ENCODE results near the gene LRP5.

LRP5 gene

DNA sequence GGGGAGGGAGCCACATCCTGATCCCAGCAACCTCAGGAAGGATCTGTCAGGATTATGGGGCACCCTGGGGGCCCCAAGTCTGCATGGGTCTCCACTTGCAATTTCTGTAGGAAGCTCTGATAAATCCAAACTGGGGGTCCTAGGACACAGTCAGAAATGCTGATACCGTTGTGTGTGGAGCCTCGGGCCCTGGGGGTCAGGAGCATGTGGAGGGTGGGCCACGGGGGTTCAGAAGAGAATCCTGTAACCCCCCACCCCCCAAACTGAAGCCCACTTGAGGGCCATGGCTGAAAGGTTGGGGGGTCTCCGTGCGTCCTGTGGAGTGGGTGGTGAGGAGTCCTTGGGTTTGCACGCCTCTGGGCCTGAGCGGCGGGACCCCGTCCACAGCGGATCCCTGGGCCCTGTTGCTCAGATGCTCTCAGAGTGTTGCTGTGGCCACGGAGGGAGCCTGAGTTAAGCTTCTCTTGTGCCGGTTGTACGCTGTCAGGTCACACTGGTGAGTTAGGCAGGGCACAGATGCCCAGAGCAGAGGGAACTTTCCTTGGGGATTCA lies 72.2 kb downstream of the LRP5 start:
- H3K9ac ChIP-seq (ENCODE audit: low read length in 2 of 2): no peak overlapping the region

DNA sequence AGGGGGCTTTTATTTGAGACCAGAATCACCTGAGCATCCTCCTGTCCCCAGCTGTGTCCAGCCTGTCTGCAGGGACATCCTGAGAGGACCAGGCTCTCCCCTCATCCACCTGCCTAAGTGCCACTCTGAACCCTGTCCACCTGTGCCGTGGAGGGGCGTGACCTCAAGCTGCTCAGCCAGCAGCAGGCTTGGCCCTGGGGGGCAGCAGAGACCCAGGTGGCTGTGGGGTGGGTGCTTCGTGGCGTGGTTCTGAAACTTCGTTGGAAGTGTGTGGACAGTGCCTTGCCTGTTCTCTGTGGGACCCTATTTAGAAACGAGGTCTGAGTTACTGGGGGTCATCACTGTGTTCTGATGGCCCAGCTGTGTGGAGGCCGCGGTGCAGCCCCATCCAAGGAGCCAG lies 72.7 kb downstream of the LRP5 start:
- Histone ChIP-seq H3K27ac (ENCODE audit: low read length) (no peak overlapping the region), H3K9me3 (ENCODE audit: control insufficient read depth in 2 of 2, low read length in 2 of 2) (no peaks in the 10 kb centered on the region), H3K4me1 (ENCODE audit: control insufficient read depth, insufficient read depth, low read length) (peaks cover 41% of the 10 kb centered on the region), H3K36me3 (ENCODE audit: control insufficient read depth in 2 of 2, insufficient read depth in 2 of 2, low read length in 2 of 2) (peaks cover 17 to 27% of the 10 kb centered on the region in 2 donors), H3K9ac (ENCODE audit: low read length in 2 of 2) (no peak overlapping the region), H3K27me3 (ENCODE audit: control insufficient read depth in 1 of 2, insufficient read depth in 2 of 2, low read length in 2 of 2) (no peaks in the 10 kb centered on the region), H3K4me3 (ENCODE audit: low read length in 2 of 2) (no peak overlapping the region)

More for the DNA sequence above, 72.2 kb downstream of the LRP5 start:
- Histone ChIP-seq H3K27ac (ENCODE audit: low read length) (no peak overlapping the region), H3K9me3 (ENCODE audit: control insufficient read depth in 2 of 2, low read length in 2 of 2) (no peaks in the 10 kb centered on the region), H3K4me1 (ENCODE audit: control insufficient read depth, insufficient read depth, low read length) (peaks cover 47% of the 10 kb centered on the region), H3K4me3 (ENCODE audit: low read length in 2 of 2) (no peak overlapping the region), H3K27me3 (ENCODE audit: control insufficient read depth in 1 of 2, insufficient read depth in 2 of 2, low read length in 2 of 2) (no peaks in the 10 kb centered on the region), H3K36me3 (ENCODE audit: control insufficient read depth in 2 of 2, insufficient read depth in 2 of 2, low read length in 2 of 2) (peaks cover 14 to 24% of the 10 kb centered on the region in 2 donors)

DNA sequence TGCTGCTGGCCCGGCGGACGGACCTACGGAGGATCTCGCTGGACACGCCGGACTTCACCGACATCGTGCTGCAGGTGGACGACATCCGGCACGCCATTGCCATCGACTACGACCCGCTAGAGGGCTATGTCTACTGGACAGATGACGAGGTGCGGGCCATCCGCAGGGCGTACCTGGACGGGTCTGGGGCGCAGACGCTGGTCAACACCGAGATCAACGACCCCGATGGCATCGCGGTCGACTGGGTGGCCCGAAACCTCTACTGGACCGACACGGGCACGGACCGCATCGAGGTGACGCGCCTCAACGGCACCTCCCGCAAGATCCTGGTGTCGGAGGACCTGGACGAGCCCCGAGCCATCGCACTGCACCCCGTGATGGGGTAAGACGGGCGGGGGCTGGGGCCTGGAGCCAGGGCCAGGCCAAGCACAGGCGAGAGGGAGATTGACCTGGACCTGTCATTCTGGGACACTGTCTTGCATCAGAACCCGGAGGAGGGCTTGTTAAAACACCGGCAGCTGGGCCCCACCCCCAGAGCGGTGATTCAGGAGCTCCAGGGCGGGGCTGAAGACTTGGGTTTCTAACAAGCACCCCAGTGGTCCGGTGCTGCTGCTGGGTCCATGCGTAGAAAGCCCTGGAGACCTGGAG lies 74.1 kb downstream of the LRP5 start:
- no peaks in the 10 kb centered on the region for H3K27me3 ChIP-seq (ENCODE audit: control insufficient read depth in 1 of 2, insufficient read depth in 2 of 2, low read length in 2 of 2)
- H3K9me3 ChIP-seq (ENCODE audit: control insufficient read depth in 2 of 2, low read length in 2 of 2): no peaks in the 10 kb centered on the region
- no peak overlapping the region for H3K9ac ChIP-seq (ENCODE audit: low read length in 2 of 2)
- H3K4me1 ChIP-seq (ENCODE audit: control insufficient read depth, insufficient read depth, low read length): peaks cover 28% of the 10 kb centered on the region
- H3K36me3 ChIP-seq (ENCODE audit: control insufficient read depth in 2 of 2, insufficient read depth in 2 of 2, low read length in 2 of 2): peaks cover 22 to 32% of the 10 kb centered on the region in 2 donors
- no peak overlapping the region for H3K27ac ChIP-seq (ENCODE audit: low read length)
- no peak overlapping the region for H3K4me3 ChIP-seq (ENCODE audit: low read length in 2 of 2)

DNA sequence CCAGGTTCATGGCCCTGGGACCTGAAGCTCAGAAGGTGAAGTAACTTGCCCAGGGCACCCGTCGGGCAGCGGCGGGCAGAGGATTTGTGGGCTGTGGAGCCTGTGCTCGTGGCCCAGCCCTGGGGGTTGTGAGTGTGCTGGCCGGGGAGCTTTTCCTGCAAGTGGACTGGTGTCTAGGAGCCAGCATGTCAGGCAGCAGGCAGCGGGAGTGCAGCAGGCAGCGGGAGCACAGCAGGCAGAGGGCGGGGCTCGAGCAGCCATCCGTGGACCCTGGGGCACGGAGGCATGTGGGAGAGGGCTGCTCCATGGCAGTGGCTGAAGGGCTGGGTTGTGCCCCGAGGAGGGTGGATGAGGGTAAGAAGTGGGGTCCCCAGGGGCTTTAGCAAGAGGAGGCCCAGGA lies 75.4 kb downstream of the LRP5 start:
- Histone ChIP-seq H3K4me1 (ENCODE audit: control insufficient read depth, insufficient read depth, low read length) (peaks cover 15% of the 10 kb centered on the region), H3K27me3 (ENCODE audit: control insufficient read depth in 1 of 2, insufficient read depth in 2 of 2, low read length in 2 of 2) (no peaks in the 10 kb centered on the region), H3K27ac (ENCODE audit: low read length) (no peak overlapping the region), H3K4me3 (ENCODE audit: low read length in 2 of 2) (no peak overlapping the region), H3K9ac (ENCODE audit: low read length in 2 of 2) (no peak overlapping the region), H3K9me3 (ENCODE audit: control insufficient read depth in 2 of 2, low read length in 2 of 2) (no peaks in the 10 kb centered on the region), H3K36me3 (ENCODE audit: control insufficient read depth in 2 of 2, insufficient read depth in 2 of 2, low read length in 2 of 2) (peaks cover 29 to 39% of the 10 kb centered on the region in 2 donors)

DNA sequence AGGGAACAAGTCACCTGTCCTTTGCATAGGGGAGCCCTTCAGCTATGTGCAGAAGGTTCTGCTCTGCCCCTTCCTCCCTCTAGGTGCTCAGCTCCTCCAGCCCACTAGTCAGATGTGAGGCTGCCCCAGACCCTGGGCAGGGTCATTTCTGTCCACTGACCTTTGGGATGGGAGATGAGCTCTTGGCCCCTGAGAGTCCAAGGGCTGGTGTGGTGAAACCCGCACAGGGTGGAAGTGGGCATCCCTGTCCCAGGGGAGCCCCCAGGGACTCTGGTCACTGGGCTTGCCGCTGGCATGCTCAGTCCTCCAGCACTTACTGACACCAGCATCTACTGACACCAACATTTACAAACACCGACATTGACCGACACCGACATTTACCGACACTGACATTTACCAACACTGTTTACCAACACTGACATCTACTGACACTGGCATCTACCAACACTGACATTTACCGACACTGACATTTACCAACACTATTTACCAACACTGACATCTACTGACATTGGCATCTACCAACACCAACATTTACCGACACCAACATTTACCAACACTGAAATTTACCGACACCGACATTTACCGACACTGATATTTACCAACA lies 76.3 kb downstream of the LRP5 start:
- no peak overlapping the region for H3K27ac ChIP-seq (ENCODE audit: low read length)
- no peak overlapping the region for H3K9ac ChIP-seq (ENCODE audit: low read length in 2 of 2)
- peaks cover 32 to 39% of the 10 kb centered on the region in 2 donors for H3K36me3 ChIP-seq (ENCODE audit: control insufficient read depth in 2 of 2, insufficient read depth in 2 of 2, low read length in 2 of 2)

DNA sequence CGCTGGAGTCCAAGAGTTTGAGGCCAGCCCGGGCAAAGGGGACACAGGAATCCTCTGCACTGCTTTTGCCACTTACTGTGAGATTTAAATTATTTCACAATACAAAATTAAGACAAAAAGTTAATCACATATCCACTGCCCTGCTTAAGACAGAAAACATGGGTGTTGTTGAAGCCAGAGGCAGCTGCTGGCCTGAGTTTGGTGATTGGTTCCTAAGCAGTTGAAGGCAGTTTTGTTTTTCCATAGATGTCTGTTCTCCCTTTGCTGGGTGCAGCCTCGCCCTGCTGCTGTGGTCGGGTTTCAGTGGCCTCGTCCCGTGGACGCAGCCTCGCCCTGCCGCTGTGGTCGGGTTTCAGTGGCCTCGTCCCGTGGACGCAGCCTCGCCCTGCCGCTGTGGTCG lies 77.9 kb downstream of the LRP5 start:
- H3K4me1 ChIP-seq (ENCODE audit: control insufficient read depth, insufficient read depth, low read length): no peaks in the 10 kb centered on the region
- no peak overlapping the region for H3K9ac ChIP-seq (ENCODE audit: low read length in 2 of 2)
- no peak overlapping the region for H3K4me3 ChIP-seq (ENCODE audit: low read length in 2 of 2)
- H3K27me3 ChIP-seq (ENCODE audit: control insufficient read depth in 1 of 2, insufficient read depth in 2 of 2, low read length in 2 of 2): no peaks in the 10 kb centered on the region
- H3K9me3 ChIP-seq (ENCODE audit: control insufficient read depth in 2 of 2, low read length in 2 of 2): no peaks in the 10 kb centered on the region
- no peak overlapping the region for H3K27ac ChIP-seq (ENCODE audit: low read length)
- peaks cover 32 to 44% of the 10 kb centered on the region in 2 donors for H3K36me3 ChIP-seq (ENCODE audit: control insufficient read depth in 2 of 2, insufficient read depth in 2 of 2, low read length in 2 of 2)

More for the DNA sequence above, 76.3 kb downstream of the LRP5 start:
- peaks cover 7% of the 10 kb centered on the region for H3K4me1 ChIP-seq (ENCODE audit: control insufficient read depth, insufficient read depth, low read length)
- no peaks in the 10 kb centered on the region for H3K27me3 ChIP-seq (ENCODE audit: control insufficient read depth in 1 of 2, insufficient read depth in 2 of 2, low read length in 2 of 2)
- H3K9me3 ChIP-seq (ENCODE audit: control insufficient read depth in 2 of 2, low read length in 2 of 2): no peaks in the 10 kb centered on the region
- H3K4me3 ChIP-seq (ENCODE audit: low read length in 2 of 2): no peak overlapping the region

DNA sequence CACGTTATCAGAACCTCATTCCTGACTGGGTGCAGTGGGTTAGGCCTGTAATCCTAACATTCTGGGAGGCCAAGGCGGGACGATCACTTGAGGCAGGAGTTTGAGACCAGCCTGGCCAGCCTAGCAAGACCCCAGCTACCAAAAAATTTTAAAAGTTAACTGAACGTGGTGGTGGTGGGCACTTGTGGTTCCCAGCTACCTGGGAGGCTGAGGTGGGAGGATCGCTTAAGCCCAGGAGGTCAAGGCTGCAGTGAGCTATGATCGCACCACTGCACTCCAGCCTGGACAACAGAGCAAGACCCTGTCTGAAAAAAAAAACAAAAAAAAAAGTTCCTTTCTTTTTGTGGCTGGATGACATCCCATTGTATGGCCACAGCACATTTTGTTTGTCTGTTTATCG lies 80.4 kb downstream of the LRP5 start:
- no peaks in the 10 kb centered on the region for H3K9me3 ChIP-seq (ENCODE audit: control insufficient read depth in 2 of 2, low read length in 2 of 2)
- no peak overlapping the region for H3K27ac ChIP-seq (ENCODE audit: low read length)
- H3K36me3 ChIP-seq (ENCODE audit: control insufficient read depth in 2 of 2, insufficient read depth in 2 of 2, low read length in 2 of 2): peaks cover 32% of the 10 kb centered on the region in 2 donors
- H3K9ac ChIP-seq (ENCODE audit: low read length in 2 of 2): no peak overlapping the region
- no peaks in the 10 kb centered on the region for H3K27me3 ChIP-seq (ENCODE audit: control insufficient read depth in 1 of 2, insufficient read depth in 2 of 2, low read length in 2 of 2)
- H3K4me1 ChIP-seq (ENCODE audit: control insufficient read depth, insufficient read depth, low read length): peaks cover 4% of the 10 kb centered on the region
- no peak overlapping the region for H3K4me3 ChIP-seq (ENCODE audit: low read length in 2 of 2)

DNA sequence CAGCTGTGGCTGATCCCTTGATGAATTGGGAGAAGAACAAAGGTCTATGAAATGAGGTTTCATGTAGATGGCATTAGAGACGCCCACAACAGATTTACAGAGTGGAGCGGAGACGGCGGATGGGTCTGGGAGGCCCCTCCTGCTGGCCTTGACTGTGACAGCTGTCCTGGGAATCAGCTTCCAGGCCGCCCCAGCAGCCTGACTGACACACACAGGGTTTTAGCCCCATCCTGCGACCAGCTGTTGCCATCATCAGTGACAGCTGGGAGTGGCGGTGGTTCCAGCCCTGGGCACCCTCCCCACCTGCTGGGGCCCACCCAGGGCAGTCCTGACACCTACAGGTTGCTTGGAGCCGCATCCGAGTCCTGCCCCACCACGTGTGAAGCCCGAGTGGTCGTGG lies 84.1 kb downstream of the LRP5 start:
- H3K9ac ChIP-seq (ENCODE audit: low read length in 2 of 2): no peak overlapping the region
- H3K36me3 ChIP-seq (ENCODE audit: control insufficient read depth in 2 of 2, insufficient read depth in 2 of 2, low read length in 2 of 2): peaks cover 9 to 11% of the 10 kb centered on the region in 2 donors
- H3K27me3 ChIP-seq (ENCODE audit: control insufficient read depth in 1 of 2, insufficient read depth in 2 of 2, low read length in 2 of 2): no peaks in the 10 kb centered on the region
- H3K4me3 ChIP-seq (ENCODE audit: low read length in 2 of 2): no peak overlapping the region
- H3K27ac ChIP-seq (ENCODE audit: low read length): peak overlapping the region; percentile 11
- peaks cover 36% of the 10 kb centered on the region for H3K4me1 ChIP-seq (ENCODE audit: control insufficient read depth, insufficient read depth, low read length)
- no peaks in the 10 kb centered on the region for H3K9me3 ChIP-seq (ENCODE audit: control insufficient read depth in 2 of 2, low read length in 2 of 2)

DNA sequence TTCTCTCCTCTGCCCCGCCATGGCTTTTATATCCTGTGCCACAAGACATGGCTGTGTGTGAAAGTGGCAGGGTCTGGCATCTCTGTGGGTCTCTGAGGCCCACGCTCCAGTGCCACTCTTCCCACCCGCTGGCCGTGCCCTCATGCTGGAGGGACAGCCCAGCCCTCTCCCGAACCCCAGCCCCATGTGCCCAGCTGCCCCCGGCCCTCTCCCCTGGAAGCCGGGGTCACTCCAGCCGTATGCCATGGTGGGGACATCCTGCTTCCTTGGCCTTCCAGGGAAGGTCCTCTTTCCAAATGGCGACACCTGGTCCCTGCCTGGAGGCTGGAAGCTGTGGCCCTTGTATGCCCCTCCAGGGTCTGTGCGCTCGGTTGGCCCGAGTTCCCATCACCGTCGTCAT lies 84.9 kb downstream of the LRP5 start:
- H3K36me3 ChIP-seq (ENCODE audit: control insufficient read depth in 2 of 2, insufficient read depth in 2 of 2, low read length in 2 of 2): peaks cover 7 to 8% of the 10 kb centered on the region in 2 donors

DNA sequence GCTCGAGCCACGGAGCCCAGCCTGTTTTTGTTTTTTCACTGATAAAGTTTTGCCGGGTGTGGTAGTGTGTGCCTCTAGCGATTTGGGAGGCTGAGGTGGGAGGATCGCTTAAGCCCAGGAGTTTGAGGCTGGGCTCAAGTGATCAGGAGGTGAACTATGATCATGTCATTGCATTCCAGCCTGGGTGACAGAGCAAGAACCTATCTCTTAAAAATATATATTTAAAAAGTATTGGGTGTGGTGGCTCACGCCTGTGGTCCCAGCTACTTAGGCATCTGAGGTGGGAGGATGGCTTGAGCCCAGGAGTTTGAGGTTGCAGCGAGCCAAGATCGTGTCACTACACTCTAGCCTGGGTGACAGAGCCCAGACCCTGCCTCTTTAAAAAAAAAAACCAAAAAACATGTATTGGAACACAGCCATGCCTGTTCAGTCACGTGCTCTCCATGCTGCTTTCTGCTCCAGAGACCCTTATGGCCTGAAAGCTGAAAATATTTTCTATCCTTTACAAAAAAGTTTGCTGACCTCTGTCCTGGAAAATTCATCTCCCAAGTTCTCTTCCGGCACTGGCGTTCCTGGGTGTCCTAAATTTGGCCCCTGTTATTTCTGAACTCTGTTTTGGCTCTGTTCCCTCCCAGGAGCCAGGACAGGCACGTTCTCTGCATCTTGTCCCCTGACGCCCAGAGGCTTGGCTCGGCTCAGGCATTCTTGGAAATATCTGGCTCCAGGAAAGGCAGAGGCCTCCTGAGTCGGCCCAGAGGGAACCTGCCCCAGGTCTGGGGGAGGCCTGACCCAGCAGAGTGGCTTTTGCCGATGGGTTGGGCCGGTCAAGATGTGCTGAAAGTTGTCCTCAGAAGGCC lies 86.8 kb downstream of the LRP5 start:
- Histone ChIP-seq H3K27ac (ENCODE audit: low read length) (peak overlapping the region; percentile 91), H3K36me3 (ENCODE audit: control insufficient read depth in 2 of 2, insufficient read depth in 2 of 2, low read length in 2 of 2) (peaks cover 10 to 13% of the 10 kb centered on the region in 2 donors)

More for the DNA sequence above, 84.9 kb downstream of the LRP5 start:
- no peaks in the 10 kb centered on the region for H3K9me3 ChIP-seq (ENCODE audit: control insufficient read depth in 2 of 2, low read length in 2 of 2)
- H3K9ac ChIP-seq (ENCODE audit: low read length in 2 of 2): no peak overlapping the region
- H3K4me1 ChIP-seq (ENCODE audit: control insufficient read depth, insufficient read depth, low read length): peaks cover 36% of the 10 kb centered on the region
- peak overlapping the region; percentile 11 for H3K27ac ChIP-seq (ENCODE audit: low read length)
- H3K27me3 ChIP-seq (ENCODE audit: control insufficient read depth in 1 of 2, insufficient read depth in 2 of 2, low read length in 2 of 2): no peaks in the 10 kb centered on the region
- no peak overlapping the region for H3K4me3 ChIP-seq (ENCODE audit: low read length in 2 of 2)

More for the DNA sequence above, 86.8 kb downstream of the LRP5 start:
- Histone ChIP-seq H3K27me3 (ENCODE audit: control insufficient read depth in 1 of 2, insufficient read depth in 2 of 2, low read length in 2 of 2) (no peaks in the 10 kb centered on the region), H3K4me1 (ENCODE audit: control insufficient read depth, insufficient read depth, low read length) (peaks cover 36% of the 10 kb centered on the region), H3K4me3 (ENCODE audit: low read length in 2 of 2) (peak overlapping the region in 1 of 2 donors; percentile 8), H3K9me3 (ENCODE audit: control insufficient read depth in 2 of 2, low read length in 2 of 2) (no peaks in the 10 kb centered on the region), H3K9ac (ENCODE audit: low read length in 2 of 2) (peak overlapping the region; percentile 51 to 64)
